ENCODE data around the gene IQSEC1. TPM values are rescaled to one million over a fixed set of nuclear protein-coding genes. Genes with fewer than 3 reads are reported as not detected.

IQSEC1 gene
- total and polyA plus RNA-seq, 2 of the 8 experiments (the other 6 are each of a cell fraction or from before 2014, with no cell fraction given), result 6.8 to 28.8 TPM

- Histone ChIP-seq H4K5ac (ENCODE audit: insufficient read length, low read depth, low read length) (no peak overlapping the region), H3K79me1 (ENCODE audit: low read depth, low read length) (no peaks in the 10 kb centered on the region), H3K4ac (replicated peaks; ENCODE audit: insufficient read length, low read depth, low read length) (no peak overlapping the region), H3K79me2 (ENCODE audit: control insufficient read depth in 1 of 2, insufficient read depth in 2 of 2, low read length in 2 of 2) (no peaks in the 10 kb centered on the region), H2AFZ (ENCODE audit: low read length) (no peak overlapping the region), H3K23me2 (ENCODE audit: low read depth, low read length) (no peaks in the 10 kb centered on the region), H3K18ac (ENCODE audit: extremely low read depth, low read length) (no peak overlapping the region), H3K27me3 (replicated peaks in 1 of 4; ENCODE audit: control insufficient read depth in 3 of 4, extremely low read depth in 1 of 4, insufficient read depth in 3 of 4, low read length in 3 of 4) (peaks cover 0 to 8% (median 1%) of the 10 kb centered on the region in 4 experiments; a peak in 4 of 7 replicates), H3K4me2 (ENCODE audit: insufficient read depth in 1 of 2, low read depth in 2 of 2, low read length in 2 of 2) (no peak overlapping the region), H3K23ac (ENCODE audit: insufficient read length) (no peak overlapping the region), H2BK120ac (replicated peaks; ENCODE audit: low read depth, low read length) (no peak overlapping the region), H2BK15ac (ENCODE audit: low read length) (no peak overlapping the region), H3K36me3 (ENCODE audit: control insufficient read depth in 2 of 4, insufficient read depth in 4 of 4, low read length in 3 of 4) (no peaks in the 10 kb centered on the region; a peak in 1 of 8 replicates), H3K4me3 (ENCODE audit: extremely low read depth in 1 of 4, insufficient read depth in 2 of 4, low read depth in 3 of 4, low read length in 4 of 4) (no peak overlapping the region), H4K91ac (replicated peaks; ENCODE audit: insufficient read length, low read length) (no peak overlapping the region), H3K14ac (ENCODE audit: insufficient read length) (no peak overlapping the region), H3K9me3 (ENCODE audit: insufficient read depth in 2 of 2, low read depth in 1 of 2, low read length in 1 of 2) (no peaks in the 10 kb centered on the region), H3K9ac (replicated peaks in 1 of 4; ENCODE audit: extremely low read depth in 1 of 4, low read depth in 3 of 4, low read length in 3 of 4) (no peak overlapping the region), H4K20me1 (replicated peaks in 1 of 2; ENCODE audit: control insufficient read depth in 1 of 2, insufficient read depth in 2 of 2, low read length in 2 of 2) (no peaks in the 10 kb centered on the region), H3K4me1 (replicated peaks in 1 of 4; ENCODE audit: control insufficient read depth in 3 of 4, insufficient read depth in 4 of 4, low read length in 3 of 4) (peaks cover 0 to 3% (median 2%) of the 10 kb centered on the region in 4 experiments; a peak in 2 of 7 replicates), H2BK5ac (ENCODE audit: low read depth, low read length) (no peak overlapping the region), H2BK12ac (ENCODE audit: low read depth, low read length) (no peak overlapping the region), H3K56ac (replicated peaks; ENCODE audit: insufficient read length, low read depth, low read length) (no peak overlapping the region), H2BK20ac (ENCODE audit: low read length) (no peak overlapping the region), H2AK5ac (ENCODE audit: low read depth, low read length) (no peak overlapping the region), H4K8ac (ENCODE audit: extremely low read depth, insufficient read depth, low read length) (no peak overlapping the region), H3K27ac (ENCODE audit: low read depth, low read length) (no peak overlapping the region)
- POLR2A ChIA-PET (ENCODE audit: partially characterized antibody), result interaction anchor here (0.6 to 2.7 kb wide), 6 partner anchors 9 to 54 kb away, joined by 3 to 11 read pairs (median 6); no protein-coding TSS in a partner anchor
- no peak for TF ChIP-seq KDM4A (IDR thresholded peaks at IDR 0.05; ENCODE audit: low read depth, low read length, severe bottlenecking)
- CTCF ChIA-PET (ENCODE audit: partially characterized antibody), result interaction anchor here (0.8 to 14.8 kb wide), 9 partner anchors 9 to 100 kb away, joined by 3 to 353 read pairs (median 6); no protein-coding TSS in a partner anchor
- WGBS, 2 experiments (ENCODE audit: extremely low coverage in 1 of 2, insufficient coverage in 1 of 2, insufficient read length in 1 of 2, insufficient replicate concordance in 2 of 2, low coverage in 1 of 2, low lambda C conversion rate in 2 of 2, missing lambda C conversion rate in 1 of 2), result 89% methylated on average over 12 of the region's 12 CpGs; no CpG with 5 or more reads in 1 of the 2 experiments
- DNase-seq (ENCODE audit: low read depth in 1 of 2, low spot score in 2 of 2), result no peak
- no peak for FAIRE-seq
Measured at GRCh38 chr3:12886736-12887135, 186.5 kb downstream of the IQSEC1 start.
